GM21381 (cell line): ENCODE data around the gene PICALM.
"Not testable (repeated sequence)": the region's sequence is repeated elsewhere in the genome, so short reads cannot be mapped to it uniquely, and the experiment has no call there.

Experiments used
- ATAC-seq: cut with Tn5 transposase; IDR thresholded peaks from one replicate; pipeline ENCODE4 v1.9.1; 2021; ENCODE audit warnings: mild to moderate bottlenecking, moderate library complexity; ENCODE audit not compliant: unreplicated experiment

Gene PICALM

GRCh38 chr11:86068951-86069407, at the start of gene PICALM:
Gene PICALM (minus strand): TSS chr11:86069084. CDS start chr11:86068780, 304 bp downstream.
- ATAC-seq = peak; percentile 85

- ATAC-seq = no peak
Observed at GRCh38 chr11:86118253-86118652, 49.4 kb upstream of the PICALM start.

- ATAC-seq = no peak
Observed at GRCh38 chr11:86117712-86118063, 48.8 kb upstream of the PICALM start.

GRCh38 chr11:86117001-86117711, 48.3 kb upstream of the PICALM start:
- no peak for ATAC-seq

- peak; percentile 89 for ATAC-seq
Observed at GRCh38 chr11:86116386-86116726, 47.5 kb upstream of the PICALM start.

GRCh38 chr11:86115542-86116385, 46.9 kb upstream of the PICALM start:
- peak; percentile 29 for ATAC-seq

- no peak for ATAC-seq
Observed at GRCh38 chr11:86108890-86109638, 40.2 kb upstream of the PICALM start.

GRCh38 chr11:86108191-86108590, 39.3 kb upstream of the PICALM start:
- no peak for ATAC-seq

- no peak for ATAC-seq
Observed at GRCh38 chr11:86106916-86107315, 38.0 kb upstream of the PICALM start.

GRCh38 chr11:86106031-86106430, 37.1 kb upstream of the PICALM start:
- ATAC-seq = not testable (repeated sequence)

GRCh38 chr11:86105601-86106000, 36.7 kb upstream of the PICALM start:
- not testable (repeated sequence) for ATAC-seq

GRCh38 chr11:86103808-86104207, 34.9 kb upstream of the PICALM start:
- no peak for ATAC-seq

- ATAC-seq = no peak
Observed at GRCh38 chr11:86101941-86102407, 33.1 kb upstream of the PICALM start.

- no peak for ATAC-seq
Observed at GRCh38 chr11:86101493-86101892, 32.6 kb upstream of the PICALM start.

- no peak for ATAC-seq
Observed at GRCh38 chr11:86099874-86100273, 31.0 kb upstream of the PICALM start.

- no peak for ATAC-seq
Observed at GRCh38 chr11:86097980-86098379, 29.1 kb upstream of the PICALM start.

- no peak for ATAC-seq
Observed at GRCh38 chr11:86091566-86091965, 22.7 kb upstream of the PICALM start.

GRCh38 chr11:86091086-86091485, 22.2 kb upstream of the PICALM start:
- no peak for ATAC-seq

GRCh38 chr11:86089659-86090058, 20.8 kb upstream of the PICALM start:
- no peak for ATAC-seq

- not testable (repeated sequence) for ATAC-seq
Observed at GRCh38 chr11:86087688-86088087, 18.8 kb upstream of the PICALM start.

GRCh38 chr11:86087256-86087655, 18.4 kb upstream of the PICALM start:
- ATAC-seq = no peak
